HTERT RPE-1 (cell line): ENCODE data around the gene CRY2.

Source experiments
- in situ Hi-C: fragments of 300-500 bp; cut with MboI; formaldehyde crosslinking; loops from 4 replicates; pipeline ENCODE4 v1.14.3; 2020; ENCODE audit warnings: low sequenced_read_pairs

CRY2 gene

GRCh38 chr11:45847911-45848316 lies 639 bp downstream of the CRY2 start:
- in situ Hi-C loops: no loop called here

GRCh38 chr11:45848654-45849081 lies 1.4 kb downstream of the CRY2 start:
- in situ Hi-C loops: no loop called here

GRCh38 chr11:45850446-45850845 lies 3.2 kb downstream of the CRY2 start:
- in situ Hi-C loops: no loop called here

GRCh38 chr11:45851228-45851627 lies 4.0 kb downstream of the CRY2 start:
- in situ Hi-C loops: no loop called here

- in situ Hi-C loops: no loop called here
These were observed 4.9 kb downstream of the CRY2 start for GRCh38 chr11:45852018-45852711.

- in situ Hi-C loops: no loop called here
These were observed 5.4 kb downstream of the CRY2 start for GRCh38 chr11:45852712-45853101.

- in situ Hi-C loops: no loop called here
These were observed 6.3 kb downstream of the CRY2 start for GRCh38 chr11:45853332-45854219.

- in situ Hi-C loops: no loop called here
These were observed 8.0 kb downstream of the CRY2 start for GRCh38 chr11:45855308-45855707.

GRCh38 chr11:45856044-45856468 lies 8.8 kb downstream of the CRY2 start:
- in situ Hi-C loops: no loop called here

- in situ Hi-C loops: no loop called here
These were observed 10.7 kb downstream of the CRY2 start for GRCh38 chr11:45857961-45858474.

- in situ Hi-C loops: no loop called here
These were observed 11.6 kb downstream of the CRY2 start for GRCh38 chr11:45858751-45859398.

- in situ Hi-C loops: no loop called here
These were observed 12.4 kb downstream of the CRY2 start for GRCh38 chr11:45859661-45860140.

- in situ Hi-C loops: no loop called here
These were observed 13.1 kb downstream of the CRY2 start for GRCh38 chr11:45860348-45860747.

GRCh38 chr11:45860764-45861510 lies 13.7 kb downstream of the CRY2 start:
- in situ Hi-C loops: no loop called here

GRCh38 chr11:45864041-45864440 lies 16.8 kb downstream of the CRY2 start:
- in situ Hi-C loops: no loop called here

- in situ Hi-C loops: no loop called here
These were observed 22.3 kb downstream of the CRY2 start for GRCh38 chr11:45869551-45869950.

GRCh38 chr11:45870706-45871105 lies 23.4 kb downstream of the CRY2 start:
- in situ Hi-C loops: no loop called here

- in situ Hi-C loops: no loop called here
These were observed 24.4 kb downstream of the CRY2 start for GRCh38 chr11:45871638-45872037.

- in situ Hi-C loops: no loop called here
These were observed 25.5 kb downstream of the CRY2 start for GRCh38 chr11:45872651-45873356.

GRCh38 chr11:45876401-45876800 lies 29.1 kb downstream of the CRY2 start:
- in situ Hi-C loops: no loop called here
